DMS 273 treated with DMSO at 0.1 percent for 48 hours (cell line): ENCODE measurements around the gene CSKMT.
"Not testable (repeated sequence)": the region's sequence is repeated elsewhere in the genome, so short reads cannot be mapped to it uniquely, and the experiment has no call there.

ENCODE experiments used
- DNase-seq: peaks from one replicate; lab custom pipeline; 2025; lab: John Stamatoyannopoulos, UW

Gene CSKMT

GRCh38 chr11:62689421-62690183 is 24.5 kb downstream of the CSKMT start, which contains the start of gene LRRN4CL:
LRRN4CL (minus strand) TSS chr11:62689530; CDS start chr11:62688508, 1,022 bp downstream.
- DNase-seq: no peak

- not testable (repeated sequence) for DNase-seq
These were observed 28.5 kb downstream of the CSKMT start for GRCh38 chr11:62693624-62694023.

DNA sequence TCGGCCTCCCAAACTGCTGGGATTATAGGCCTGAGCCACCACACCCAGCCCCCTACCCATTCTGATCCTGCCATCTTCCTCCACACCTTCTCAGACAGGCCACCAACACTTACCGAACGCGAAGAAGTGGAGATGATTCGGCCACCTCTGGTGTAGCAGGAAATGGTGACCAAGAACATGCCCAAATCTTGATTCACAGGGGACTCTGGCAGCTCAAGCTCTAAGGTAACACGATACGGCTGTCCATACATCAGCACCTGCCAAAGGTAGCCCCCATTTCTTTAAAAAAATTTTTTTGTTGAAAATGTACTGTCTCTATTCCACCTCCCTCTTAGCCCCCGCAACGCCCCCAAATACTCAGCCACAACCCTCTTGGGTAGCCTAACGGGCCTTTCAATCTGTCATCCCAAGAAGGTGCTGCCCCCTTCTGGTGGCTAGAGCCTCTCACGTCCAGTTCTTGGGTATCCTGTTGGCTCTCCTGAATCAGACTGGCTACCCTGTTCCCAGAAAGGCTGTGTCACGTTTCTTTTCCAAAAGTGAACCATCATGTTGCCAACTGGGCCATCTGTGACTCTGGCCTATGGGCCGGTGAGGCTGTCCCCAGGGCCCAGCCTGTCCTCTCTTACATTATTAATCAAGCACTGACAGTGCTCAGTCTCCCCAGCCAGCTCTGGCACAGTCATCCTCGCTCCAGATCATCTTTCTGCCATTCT is 29.5 kb downstream of the CSKMT start:
- DNase-seq: peak; percentile 37

- DNase-seq: no peak
These were observed 37.1 kb downstream of the CSKMT start for GRCh38 chr11:62702246-62702645.

GRCh38 chr11:62703921-62704320 is 38.8 kb downstream of the CSKMT start:
- DNase-seq: not testable (repeated sequence)

DNA sequence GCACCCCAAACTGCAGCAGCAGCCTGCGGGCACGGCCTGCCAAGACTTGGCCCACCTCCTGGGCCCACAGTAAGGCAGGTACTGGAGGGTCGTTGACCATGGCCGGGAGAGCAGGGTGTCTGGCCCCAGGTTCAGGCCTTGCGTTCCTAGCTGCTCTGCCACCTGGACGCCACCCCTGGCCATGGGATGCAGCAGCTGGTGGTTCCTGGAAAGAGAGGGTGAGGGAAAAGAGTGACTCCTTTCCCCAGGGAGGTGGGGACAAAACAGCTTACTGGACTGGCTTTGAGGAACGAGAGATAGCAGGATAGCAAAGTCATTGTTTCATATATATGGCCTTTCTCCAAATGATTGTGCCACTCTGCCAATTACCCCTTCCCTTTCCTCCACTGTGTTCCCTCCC is 40.3 kb downstream of the CSKMT start:
- no peak for DNase-seq

- DNase-seq: peak; percentile 62
These were observed 41.1 kb downstream of the CSKMT start for GRCh38 chr11:62705880-62706849.

- no peak for DNase-seq
These were observed 41.7 kb downstream of the CSKMT start for GRCh38 chr11:62706850-62707247.

GRCh38 chr11:62707277-62707861 is 42.3 kb downstream of the CSKMT start, which contains the start of the genes BSCL2 and GNG3:
BSCL2 (minus strand) TSS chr11:62707424; CDS start chr11:62707195, 229 bp downstream.
GNG3 (plus strand) TSS chr11:62707676; CDS start chr11:62708296, 620 bp downstream.
- DNase-seq: no peak

DNA sequence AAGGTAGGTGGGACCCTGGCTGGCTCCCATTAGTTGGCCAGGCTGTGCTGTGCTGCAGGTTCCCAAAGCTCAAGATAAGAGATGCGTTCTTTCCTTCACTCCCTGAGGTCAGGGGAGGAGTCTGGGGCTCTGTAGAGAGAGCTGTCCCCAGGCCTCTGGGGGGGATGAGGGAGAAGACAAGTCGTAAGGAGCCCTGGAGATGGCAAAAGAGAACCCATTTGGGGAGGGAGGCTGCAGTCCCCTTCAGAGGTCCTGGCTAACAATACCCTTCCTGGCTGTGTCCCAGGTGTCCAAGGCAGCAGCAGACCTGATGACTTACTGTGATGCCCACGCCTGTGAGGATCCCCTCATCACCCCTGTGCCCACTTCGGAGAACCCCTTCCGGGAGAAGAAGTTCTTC is 43.3 kb downstream of the CSKMT start:
- DNase-seq: no peak

DNA sequence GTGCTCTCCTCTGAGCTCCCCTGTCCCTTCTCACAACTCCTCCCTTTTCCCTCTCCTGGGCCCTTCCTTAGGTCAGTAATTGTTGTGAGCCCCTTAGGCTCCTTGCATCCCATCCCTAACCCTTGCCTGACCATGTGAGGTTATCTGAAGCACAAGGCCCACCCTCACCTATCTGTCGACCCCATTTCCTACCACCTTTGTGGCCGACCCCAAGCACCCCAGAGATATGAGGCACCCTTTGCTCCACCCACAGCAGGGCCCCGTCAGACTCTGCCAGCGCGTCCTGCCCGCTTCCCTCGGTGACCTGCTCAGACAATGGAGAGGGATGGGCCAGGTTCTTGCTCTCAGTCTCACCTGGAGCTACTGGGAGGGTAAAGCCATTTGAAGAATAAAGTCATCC is 43.7 kb downstream of the CSKMT start:
- no peak for DNase-seq

GRCh38 chr11:62709247-62710000 is 44.3 kb downstream of the CSKMT start:
- peak; percentile 94 for DNase-seq

- DNase-seq: no peak
These were observed 44.9 kb downstream of the CSKMT start for GRCh38 chr11:62710001-62710345.

GRCh38 chr11:62712276-62712812 is 47.2 kb downstream of the CSKMT start:
- no peak for DNase-seq

GRCh38 chr11:62712861-62713260 is 47.7 kb downstream of the CSKMT start:
- no peak for DNase-seq

GRCh38 chr11:62713343-62713742 is 48.2 kb downstream of the CSKMT start:
- DNase-seq: no peak

DNA sequence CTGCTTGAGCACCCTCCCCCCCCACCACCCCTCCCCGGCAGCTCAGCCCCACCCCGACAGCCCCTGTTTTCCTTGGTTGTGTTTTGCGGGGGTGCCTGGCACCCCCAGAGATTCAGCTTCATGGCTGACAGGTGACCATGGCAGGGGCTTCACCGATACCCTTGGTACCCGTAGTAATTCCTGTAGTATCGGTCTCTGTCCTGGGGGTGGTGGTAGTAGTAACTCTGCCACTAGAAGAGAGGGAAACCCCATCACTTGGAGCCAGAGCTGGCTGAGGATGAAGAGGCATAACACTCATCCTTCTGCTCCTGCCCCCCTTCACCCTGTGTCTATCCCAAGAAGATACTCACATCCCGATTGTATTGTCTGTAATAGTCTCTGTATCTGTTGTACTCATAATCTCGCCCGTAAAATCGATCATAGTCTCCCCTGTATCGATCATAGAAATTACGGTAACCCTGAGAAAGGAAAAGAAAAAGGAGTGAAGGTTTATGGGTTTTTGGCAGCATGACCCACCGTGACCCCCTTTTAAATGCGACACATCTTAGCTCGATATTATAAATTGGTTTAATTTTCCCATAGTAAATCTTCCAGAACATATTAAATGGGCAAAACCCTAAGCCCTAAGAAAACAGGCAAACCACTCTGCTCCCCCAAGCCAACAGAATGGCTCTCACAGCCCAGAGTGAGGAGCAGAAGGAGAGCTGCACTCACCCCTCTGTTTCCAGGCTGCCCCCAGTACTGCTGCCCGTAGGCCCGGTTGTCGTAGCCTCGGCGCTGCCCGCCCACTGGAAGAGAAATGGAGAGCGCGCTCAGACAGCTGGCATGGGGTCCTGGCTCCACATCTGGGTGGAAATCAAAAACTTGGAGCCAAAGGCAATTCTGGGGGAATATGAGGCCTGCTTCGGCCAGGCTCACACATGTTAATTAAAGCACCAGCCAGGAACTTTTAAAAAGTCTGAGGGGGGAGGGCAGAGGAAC is 50.3 kb downstream of the CSKMT start:
- DNase-seq: no peak

- DNase-seq: no peak
These were observed 51.1 kb downstream of the CSKMT start for GRCh38 chr11:62716206-62716605.

DNA sequence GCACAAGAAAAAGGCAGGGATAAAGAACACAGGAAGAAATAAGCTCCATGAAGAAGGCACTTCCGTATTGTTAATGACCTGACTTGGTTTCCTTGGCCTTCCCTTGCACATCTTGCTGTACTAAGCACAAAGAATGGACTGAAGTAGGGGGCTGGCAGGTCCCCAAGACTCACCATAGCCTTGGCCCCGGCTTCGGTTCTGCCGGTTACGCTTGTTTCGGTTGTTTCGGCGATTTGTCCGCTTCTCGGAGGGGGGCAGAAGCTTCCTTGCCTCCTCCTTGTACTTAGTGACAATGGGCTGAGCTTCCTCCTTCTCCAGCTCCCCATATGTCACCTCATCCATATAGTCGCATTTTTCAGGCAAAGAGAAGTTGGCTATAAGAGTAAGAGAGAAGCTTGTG is 51.7 kb downstream of the CSKMT start:
- DNase-seq: no peak
